Occipital lobe (tissue), 2 donors: Measurements from ENCODE around the gene C22orf23. TPM values are rescaled to one million over a fixed set of nuclear protein-coding genes. Genes with fewer than 3 reads are reported as not detected.

ENCODE experiments used
- DNase-seq: peaks from one replicate; lab custom pipeline; 2025; lab: John Stamatoyannopoulos, UW
- total RNA-seq: library from RNA; depleted of rRNA; stranded (reverse); fragments of >200 nt; gene quantifications from one replicate; pipeline ENCODE4 v1.2.3, GENCODE V29; 2014

The C22orf23 gene
- total RNA-seq, 1 donor from 2014 or later = 0.31 TPM

DNA sequence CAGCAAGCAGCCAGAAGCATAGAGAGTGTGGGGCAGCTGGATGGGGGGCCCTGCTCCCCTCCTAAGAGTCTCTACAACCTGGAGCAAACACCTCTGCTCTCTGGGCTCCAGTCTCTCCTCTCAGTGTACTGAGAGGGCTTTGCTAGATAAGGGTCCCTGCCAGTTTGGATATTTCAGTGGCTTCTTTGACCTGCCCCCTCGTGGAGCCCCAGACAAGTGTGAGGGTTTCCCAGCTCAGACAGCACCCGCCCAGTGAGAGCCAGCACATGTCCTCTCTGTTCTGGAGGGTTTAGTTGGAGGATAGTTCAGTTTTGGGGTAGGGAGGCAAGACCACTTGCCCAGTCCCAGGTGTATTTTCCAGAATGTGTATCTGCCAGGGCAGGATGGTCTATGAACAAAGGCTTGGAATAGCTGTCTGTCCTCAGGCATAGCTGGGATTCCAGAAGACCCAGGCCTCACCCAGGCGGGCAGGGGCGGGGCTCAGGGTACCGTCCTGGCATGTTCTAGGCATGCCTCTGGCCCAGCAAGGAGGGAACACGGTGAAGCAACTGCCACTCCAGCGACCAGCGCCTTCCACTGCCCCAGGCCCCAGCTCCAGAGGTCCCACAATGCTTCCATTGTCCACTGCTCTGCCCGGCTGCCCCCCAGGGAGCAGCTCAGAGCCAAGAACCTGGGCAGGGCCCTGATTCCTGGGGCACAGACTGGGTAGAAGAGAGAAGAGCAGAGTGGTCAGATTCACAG, 54.8 kb downstream of the C22orf23 start:
- DNase-seq = peak; percentile 38

- DNase-seq = no peak
Observed at GRCh38 chr22:37897807-37898206, 55.6 kb downstream of the C22orf23 start.

DNA sequence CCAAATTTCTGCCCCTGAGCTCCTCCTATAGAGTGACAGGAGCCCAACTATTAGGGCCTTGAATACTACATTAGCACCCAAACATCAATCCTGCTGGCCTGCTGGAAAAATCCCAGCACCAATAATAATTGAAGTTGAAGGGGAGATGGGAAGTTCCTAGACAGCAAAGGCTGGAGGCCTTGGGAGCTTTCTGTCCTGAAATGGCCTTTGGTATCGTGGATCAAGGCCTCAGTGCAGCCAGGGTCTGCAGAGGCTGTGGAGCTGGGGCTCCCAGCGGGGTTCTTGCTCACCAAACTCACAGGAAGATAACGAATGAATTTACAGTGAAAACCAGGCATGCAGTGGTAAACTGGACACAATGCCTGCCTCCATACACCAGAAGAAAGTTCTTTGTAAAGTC, 56.5 kb downstream of the C22orf23 start:
- no peak for DNase-seq

DNA sequence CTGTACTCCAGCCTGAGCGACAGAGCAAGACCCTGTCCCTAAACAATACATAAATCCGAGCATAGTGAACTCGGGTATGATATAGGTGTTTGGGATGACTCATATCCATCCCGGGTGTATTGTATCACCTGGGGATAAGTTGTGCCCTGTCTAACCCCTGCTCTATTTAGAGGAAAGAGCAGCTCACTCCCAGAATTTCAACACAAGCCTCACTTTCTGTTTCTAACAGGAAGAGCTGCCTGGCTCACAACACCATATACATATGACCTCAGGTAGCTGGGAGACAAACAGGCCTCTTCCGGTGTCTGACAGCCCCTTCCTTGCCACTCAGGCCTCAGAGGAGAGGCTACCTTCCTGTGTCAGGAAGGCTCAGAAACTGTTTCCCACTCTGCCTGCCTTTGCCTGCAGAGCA, 57.2 kb downstream of the C22orf23 start:
- DNase-seq = no peak

GRCh38 chr22:37894939-37895670, 58.3 kb downstream of the C22orf23 start:
- DNase-seq = no peak

DNA sequence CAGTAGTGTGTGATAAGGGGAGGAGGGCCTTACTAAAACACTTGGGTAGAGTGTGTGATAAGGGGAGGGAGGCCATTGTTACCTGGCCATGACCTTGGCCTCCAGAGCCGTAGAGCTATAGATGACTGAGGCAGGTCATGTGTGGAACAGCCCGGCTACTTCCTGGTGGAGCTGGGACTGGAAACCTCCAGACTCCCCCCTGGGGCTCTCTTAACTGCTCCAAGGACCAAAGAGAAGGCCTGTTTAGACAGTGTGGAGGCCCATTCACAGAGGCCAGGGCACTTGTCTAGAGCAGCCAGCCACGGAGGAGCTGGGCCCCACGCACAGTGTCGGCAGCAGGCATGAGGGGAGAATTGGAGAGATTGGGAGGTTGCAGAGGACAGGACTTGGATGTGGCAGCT, 59.8 kb downstream of the C22orf23 start:
- no peak for DNase-seq

Other genes starting within 250 kb of the C22orf23 start
- gene GCAT, start 145.7 kb downstream of the C22orf23 start, total RNA-seq = 8.3 TPM
- gene GALR3, start 130.2 kb downstream of the C22orf23 start, total RNA-seq = not detected
- 13.7 TPM for gene ANKRD54, start 109.3 kb downstream of the C22orf23 start, total RNA-seq
- 702 TPM for gene EIF3L, start 104.2 kb downstream of the C22orf23 start, total RNA-seq
- gene MICALL1, start 47.3 kb downstream of the C22orf23 start, total RNA-seq = 22.9 TPM
- gene POLR2F, start 98 bp upstream of the C22orf23 start, total RNA-seq = 17.8 TPM
- 1.9 TPM for gene SOX10, start 31.0 kb upstream of the C22orf23 start, total RNA-seq
- 22.0 TPM for gene PICK1, start 103.8 kb upstream of the C22orf23 start, total RNA-seq
- gene SLC16A8, start 130.6 kb upstream of the C22orf23 start, total RNA-seq = 0.16 TPM
- gene BAIAP2L2, start 157.1 kb upstream of the C22orf23 start, total RNA-seq = not detected
- 15.8 TPM for gene PLA2G6, start 228.2 kb upstream of the C22orf23 start, total RNA-seq
- 3.1 TPM for gene MAFF, start 248.4 kb upstream of the C22orf23 start, total RNA-seq